Endothelial cell of umbilical vein (primary cell): Measurements from ENCODE around the gene FHIP1B. TPM values are rescaled to one million over a fixed set of nuclear protein-coding genes. Genes with fewer than 3 reads are reported as not detected.

ENCODE experiments used
- BruUV-seq: library from RNA; stranded (reverse); fragments of 400-500 nt; replicated peaks from 2 replicates; lab custom pipeline; 2021; lab: Mats Ljungman, UMichigan
- CTCF ChIA-PET: fragments of 300-600, 350-600 bp; sonication (Branson Sonifier 250); formaldehyde crosslinking; loops from one replicate; lab custom pipeline; 2021; ENCODE audit warnings: antibody characterized with exemption, inconsistent platforms; lab: Charles Lee
- POLR2A ChIA-PET: fragments of 300-600, 350-600 bp; sonication (Branson Sonifier 250); formaldehyde crosslinking; loops from one replicate; lab custom pipeline; 2021; ENCODE audit warnings: antibody characterized with exemption, inconsistent platforms; lab: Charles Lee
- DNase-seq: peaks from one replicate; pipeline ENCODE4 v3.0.0-alpha.2; 2011; ENCODE audit warnings: low read depth, low spot score
- FAIRE-seq: peaks from 2 replicates; lab custom pipeline; 2011; peaks lifted over from hg19 to GRCh38; lab: Jason Lieb, UNC
- H2AFZ ChIP-seq: 2 replicates; pipeline ENCODE4 v1.6.0; 2012; ENCODE audit warnings: low read depth, low read length, control low read depth, inconsistent platforms
- H3K27ac ChIP-seq: 2 replicates; pipeline ENCODE4 v1.5.1; 2011; ENCODE audit warnings: low read depth, mild to moderate bottlenecking, control low read depth, low read length, moderate library complexity; ENCODE audit not compliant: insufficient read depth
- H3K27me3 ChIP-seq, 2 experiments: 2 replicates each; pipeline versions ENCODE4 v1.6.0 to v1.6.1; 2011; ENCODE audit warnings: low read length in 2 of 2, mixed read lengths in 1 of 2; ENCODE audit not compliant: control insufficient read depth in 2 of 2, insufficient read depth in 2 of 2
- H3K36me3 ChIP-seq, 2 experiments: 2 replicates in 1 of 2; 3 replicates in 1 of 2; pipeline ENCODE4 v1.5.1; 2011; ENCODE audit warnings: low read length in 2 of 2, mild to moderate bottlenecking in 1 of 2, moderate library complexity in 1 of 2; ENCODE audit not compliant: control insufficient read depth in 2 of 2, insufficient read depth in 2 of 2; ENCODE audit errors: extremely low read depth in 1 of 2
- H3K4me1 ChIP-seq: 3 replicates; pipeline ENCODE4 v1.5.1; 2011; ENCODE audit warnings: mild to moderate bottlenecking, low read length; ENCODE audit not compliant: control insufficient read depth, insufficient read depth; ENCODE audit errors: extremely low read depth
- H3K4me2 ChIP-seq: 2 replicates; pipeline ENCODE4 v1.6.1; 2011; ENCODE audit warnings: low read length, control low read depth, mixed read lengths; ENCODE audit not compliant: insufficient read depth
- H3K4me3 ChIP-seq, 3 experiments: fragments of 200-600 bp in 1 of 3; sonication (generic), shearing (Covaris generic) in 1 of 3; replicated peaks in 1 of 3; 2 replicates each; pipeline ENCODE4 v1.5.1; 2011 to 2016; ENCODE audit warnings: control low read depth in 3 of 3, low read length in 3 of 3, mild to moderate bottlenecking in 2 of 3, inconsistent platforms in 1 of 3, low read depth in 1 of 3, moderate library complexity in 1 of 3; ENCODE audit not compliant: insufficient read depth in 1 of 3
- H3K79me2 ChIP-seq: 2 replicates; pipeline ENCODE4 v1.6.0; 2012; ENCODE audit warnings: low read length, inconsistent platforms; ENCODE audit not compliant: control insufficient read depth, insufficient read depth
- H3K9ac ChIP-seq: replicated peaks from 2 replicates; pipeline ENCODE3; 2011; ENCODE audit warnings: low read length, control low read depth; ENCODE audit not compliant: insufficient read depth; ENCODE audit errors: extremely low read depth
- H3K9me1 ChIP-seq: replicated peaks from 3 replicates; pipeline ENCODE4 v1.6.0; 2011; ENCODE audit warnings: mild to moderate bottlenecking, low read length; ENCODE audit not compliant: control insufficient read depth, insufficient read depth; ENCODE audit errors: extremely low read depth
- H3K9me3 ChIP-seq: replicated peaks from 2 replicates; pipeline ENCODE4 v1.5.1; 2012; ENCODE audit warnings: low read length, inconsistent platforms; ENCODE audit not compliant: control insufficient read depth, insufficient read depth
- H4K20me1 ChIP-seq: replicated peaks from 2 replicates; pipeline ENCODE3; 2011; ENCODE audit warnings: mild to moderate bottlenecking, low read length; ENCODE audit not compliant: control insufficient read depth, insufficient read depth; ENCODE audit errors: extremely low read depth
- EZH2 ChIP-seq: IDR thresholded peaks from 2 replicates; pipeline ENCODE4 v1.6.1; 2012; ENCODE audit warnings: borderline replicate concordance, low read depth, mild to moderate bottlenecking, moderate library complexity, low read length, inconsistent platforms; ENCODE audit not compliant: severe bottlenecking
- FOS ChIP-seq: IDR thresholded peaks from 2 replicates; pipeline ENCODE4 v1.6.1; 2011; ENCODE audit warnings: mild to moderate bottlenecking, low read length, moderate library complexity, borderline replicate concordance; ENCODE audit not compliant: insufficient read depth
- GATA2 ChIP-seq: IDR thresholded peaks from 2 replicates; pipeline ENCODE4 v1.7.0; 2011; ENCODE audit warnings: low read depth, mild to moderate bottlenecking, moderate library complexity, mixed read lengths, low read length; ENCODE audit not compliant: insufficient read length, insufficient read depth
- JUN ChIP-seq: IDR thresholded peaks from 2 replicates; pipeline ENCODE4 v1.6.1; 2011; ENCODE audit warnings: borderline replicate concordance, low read depth; ENCODE audit not compliant: insufficient read length, insufficient read depth
- MYC ChIP-seq: IDR thresholded peaks from one replicate; pipeline ENCODE4 v1.6.1; 2011; ENCODE audit warnings: mild to moderate bottlenecking, low read depth, low read length
- POLR2A ChIP-seq: IDR thresholded peaks from 2 replicates; pipeline ENCODE4 v1.6.1; 2012; ENCODE audit warnings: low read depth, mild to moderate bottlenecking, control low read depth, low read length
- POLR2AphosphoS5 ChIP-seq: IDR thresholded peaks from 2 replicates; pipeline ENCODE4 v1.6.1; 2012; ENCODE audit warnings: low read depth, mild to moderate bottlenecking, control low read depth, low read length, moderate library complexity; ENCODE audit not compliant: insufficient read depth
- dilution Hi-C: fragments of 300-500 bp; cut with MboI; formaldehyde crosslinking; loops from one replicate; pipeline ENCODE4 v1.15.0; 2019; ENCODE audit warnings: low sequenced_read_pairs; ENCODE audit not compliant: extremely low pct_ligation_motif_present
- intact Hi-C: fragments of 100-400 bp; cut with micrococcal nuclease; formaldehyde crosslinking; loops from one replicate; pipeline ENCODE4 v1.10.0; 2022
- polyA plus RNA-seq, 4 experiments: library from polyadenylated mRNA; depleted of rRNA in 3 of 4; stranded (reverse) in 3 of 4; unstranded in 1 of 4; fragments of >200 nt; gene quantifications; 2 replicates each; pipeline versions ENCODE4 v1.2.1 to v1.2.3, GENCODE V29; 2011 to 2012; ENCODE audit warnings: missing spikeins in 1 of 4
- total RNA-seq: library from RNA; stranded (reverse); gene quantifications from 2 replicates; pipeline ENCODE4 v1.2.3, GENCODE V29; 2021
- TF ChIP-seq, protein P1 (sequence below), 2 donors: IDR thresholded peaks; 1 replicate in 1 of 2; 2 replicates in 1 of 2; pipeline ENCODE4 v1.5.1; 2011; ENCODE audit warnings: low read length in 2 of 2, mild to moderate bottlenecking in 2 of 2, moderate library complexity in 2 of 2, control low read depth in 1 of 2, inconsistent platforms in 1 of 2, low read depth in 1 of 2; ENCODE audit not compliant: insufficient read depth in 1 of 2; ENCODE audit errors: extremely low read depth in 1 of 2

FHIP1B gene
- total and polyA plus RNA-seq, 2 donors (not counting 3 experiments of a cell fraction or from before 2014, with no cell fraction given): 21.3 to 50.1 TPM

DNA sequence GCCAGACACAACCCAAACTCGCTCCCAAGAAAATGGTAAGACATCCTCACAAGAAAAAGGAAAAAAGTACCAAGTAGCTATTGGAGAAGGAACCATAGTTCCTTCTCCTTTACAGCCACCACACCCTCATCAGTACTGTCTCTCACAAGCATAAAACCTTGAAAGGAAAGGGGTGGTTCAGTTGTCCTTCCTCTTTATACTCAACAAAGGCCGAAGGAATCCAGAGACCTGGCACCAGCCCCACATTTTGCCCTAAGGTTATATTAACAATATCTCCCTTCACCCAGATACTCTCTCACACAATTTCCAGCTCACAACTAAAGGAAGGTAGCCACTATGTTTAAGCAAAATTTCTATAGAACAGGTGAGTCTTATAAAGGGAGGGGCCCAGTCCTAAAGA, 8.5 kb downstream of the FHIP1B start:
- H3K9me1 ChIP-seq: no peaks in the 10 kb centered on the region
- peaks cover 3% of the 10 kb centered on the region for H3K4me1 ChIP-seq
- peak; percentile 23 for DNase-seq
- no peak overlapping the region for H3K9ac ChIP-seq
- intact Hi-C loops (no loop called here), dilution Hi-C loops (no loop called here)
- POLR2A ChIA-PET: no interaction called here
- CTCF ChIA-PET: interaction anchor here (0.8 to 1.5 kb wide), 3 partner anchors 9 to 137 kb away, joined by 3 to 4 read pairs (median 3); partner anchors contain the start of gene FHIP1B
- no peak overlapping the region for H3K4me2 ChIP-seq
- no peak overlapping the region for H2AFZ ChIP-seq
- peaks cover 16% of the 10 kb centered on the region for H3K79me2 ChIP-seq
- H3K4me3 ChIP-seq: no peak overlapping the region
- H3K27me3 ChIP-seq: no peaks in the 10 kb centered on the region
- no peak for FAIRE-seq
- no peak for TF ChIP-seq FOS
- TF ChIP-seq POLR2A: no peak
- no peak for TF ChIP-seq EZH2
- no peak for TF ChIP-seq JUN
- no peak for TF ChIP-seq GATA2
- no peak for TF ChIP-seq MYC
- TF ChIP-seq POLR2AphosphoS5: no peak
- TF ChIP-seq, protein P1, sequence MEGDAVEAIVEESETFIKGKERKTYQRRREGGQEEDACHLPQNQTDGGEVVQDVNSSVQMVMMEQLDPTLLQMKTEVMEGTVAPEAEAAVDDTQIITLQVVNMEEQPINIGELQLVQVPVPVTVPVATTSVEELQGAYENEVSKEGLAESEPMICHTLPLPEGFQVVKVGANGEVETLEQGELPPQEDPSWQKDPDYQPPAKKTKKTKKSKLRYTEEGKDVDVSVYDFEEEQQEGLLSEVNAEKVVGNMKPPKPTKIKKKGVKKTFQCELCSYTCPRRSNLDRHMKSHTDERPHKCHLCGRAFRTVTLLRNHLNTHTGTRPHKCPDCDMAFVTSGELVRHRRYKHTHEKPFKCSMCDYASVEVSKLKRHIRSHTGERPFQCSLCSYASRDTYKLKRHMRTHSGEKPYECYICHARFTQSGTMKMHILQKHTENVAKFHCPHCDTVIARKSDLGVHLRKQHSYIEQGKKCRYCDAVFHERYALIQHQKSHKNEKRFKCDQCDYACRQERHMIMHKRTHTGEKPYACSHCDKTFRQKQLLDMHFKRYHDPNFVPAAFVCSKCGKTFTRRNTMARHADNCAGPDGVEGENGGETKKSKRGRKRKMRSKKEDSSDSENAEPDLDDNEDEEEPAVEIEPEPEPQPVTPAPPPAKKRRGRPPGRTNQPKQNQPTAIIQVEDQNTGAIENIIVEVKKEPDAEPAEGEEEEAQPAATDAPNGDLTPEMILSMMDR (IDR thresholded peaks at IDR 0.05; ENCODE audit: extremely low read depth in 1 of 2, insufficient read depth in 1 of 2, low read depth in 1 of 2, low read length in 2 of 2): no peak
- H3K9me3 ChIP-seq: no peaks in the 10 kb centered on the region
- no peaks in the 10 kb centered on the region for H4K20me1 ChIP-seq
- H3K27ac ChIP-seq: no peak overlapping the region
- no TSS peak for BruUV-seq
- H3K36me3 ChIP-seq: peaks cover 0 to 16% of the 10 kb centered on the region in 2 experiments
